ENCODE data around the gene EFCAB14. TPM values are rescaled to one million over a fixed set of nuclear protein-coding genes. Genes with fewer than 3 reads are reported as not detected.

EFCAB14 gene
- total RNA-seq, 1 donor from 2014 or later, result 67.3 TPM

DNA sequence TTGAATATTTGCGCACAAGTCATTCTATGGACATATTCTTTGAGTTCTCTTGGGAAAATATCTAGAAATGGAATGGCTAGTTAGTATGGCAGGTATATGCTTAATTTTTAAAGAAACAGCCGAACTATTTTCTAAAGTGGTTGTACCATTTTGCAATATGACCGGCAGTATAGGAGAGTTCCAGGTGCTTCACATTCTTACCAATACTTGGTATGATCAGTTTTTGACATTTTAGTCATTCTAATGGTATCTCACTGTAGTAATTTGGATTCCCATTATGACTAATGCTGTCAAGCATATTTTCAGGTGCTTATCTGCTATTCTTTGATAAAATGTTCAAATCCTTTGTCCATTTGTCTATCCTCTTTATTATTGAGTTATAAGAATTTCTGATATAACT is 71.3 kb downstream of the EFCAB14 start:
- Histone ChIP-seq H3K27me3 (no peaks in the 10 kb centered on the region), H3K4me3 (no peak overlapping the region), H3K4me1 (peaks cover 11% of the 10 kb centered on the region), H3K9me3 (no peaks in the 10 kb centered on the region), H3K27ac (no peak overlapping the region), H3K36me3 (peaks cover 0 to 27% of the 10 kb centered on the region in 2 donors)
- intact Hi-C loops (cut with DNase I), result no loop called here
- no peak for DNase-seq (ENCODE audit: extremely low spot score in 2 of 2)
- no peak for TF ChIP-seq POLR2A (IDR thresholded peaks at IDR 0.05)
- TF ChIP-seq POLR2AphosphoS5 (IDR thresholded peaks at IDR 0.05; ENCODE audit: insufficient read depth in 1 of 2, low read depth in 1 of 2), result no peak
- no peak for TF ChIP-seq CTCF (IDR thresholded peaks at IDR 0.05)

DNA sequence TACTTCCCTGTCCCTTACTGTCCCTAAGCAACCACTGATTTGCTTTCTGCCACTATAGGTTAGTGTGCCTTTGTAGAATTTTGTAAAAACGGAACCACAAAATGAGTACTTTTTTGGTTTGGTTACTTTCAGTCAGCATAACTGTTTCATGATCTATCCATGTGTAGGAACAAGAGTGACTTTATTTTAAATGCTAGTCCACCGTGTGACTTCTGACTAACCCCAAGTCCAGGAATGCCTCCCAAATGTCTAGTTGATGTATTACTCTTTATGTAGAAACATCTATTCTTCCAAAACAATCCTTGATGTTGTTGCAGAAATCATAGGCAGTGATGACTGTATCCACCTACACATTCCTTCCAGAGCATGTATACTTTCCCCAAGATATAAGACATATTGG is 72.1 kb downstream of the EFCAB14 start:
- no peaks in the 10 kb centered on the region for H3K27me3 ChIP-seq
- no peak overlapping the region for H3K4me3 ChIP-seq
- intact Hi-C loops (cut with DNase I), result no loop called here
- H3K9me3 ChIP-seq, result no peaks in the 10 kb centered on the region
- no peak for DNase-seq (ENCODE audit: extremely low spot score in 2 of 2)
- TF ChIP-seq POLR2AphosphoS5 (IDR thresholded peaks at IDR 0.05; ENCODE audit: insufficient read depth in 1 of 2, low read depth in 1 of 2), result no peak
- no peak for TF ChIP-seq POLR2A (IDR thresholded peaks at IDR 0.05)
- no peak for TF ChIP-seq CTCF (IDR thresholded peaks at IDR 0.05)
- peaks cover 11% of the 10 kb centered on the region for H3K4me1 ChIP-seq
- peaks cover 0 to 31% of the 10 kb centered on the region in 2 donors for H3K36me3 ChIP-seq
- no peak overlapping the region for H3K27ac ChIP-seq

GRCh38 chr1:46646331-46646730 is 72.6 kb downstream of the EFCAB14 start:
- peaks cover 0 to 31% of the 10 kb centered on the region in 2 donors for H3K36me3 ChIP-seq
- H3K9me3 ChIP-seq, result no peaks in the 10 kb centered on the region
- peaks cover 11% of the 10 kb centered on the region for H3K4me1 ChIP-seq
- no peak overlapping the region for H3K27ac ChIP-seq
- intact Hi-C loops (cut with DNase I), result no loop called here
- no peak for DNase-seq (ENCODE audit: extremely low spot score in 2 of 2)
- no peaks in the 10 kb centered on the region for H3K27me3 ChIP-seq
- H3K4me3 ChIP-seq, result no peak overlapping the region
- TF ChIP-seq CTCF (IDR thresholded peaks at IDR 0.05), result no peak
- no peak for TF ChIP-seq POLR2A (IDR thresholded peaks at IDR 0.05)
- no peak for TF ChIP-seq POLR2AphosphoS5 (IDR thresholded peaks at IDR 0.05; ENCODE audit: insufficient read depth in 1 of 2, low read depth in 1 of 2)

- Histone ChIP-seq H3K36me3 (peaks cover 0 to 31% of the 10 kb centered on the region in 2 donors), H3K4me1 (peaks cover 11% of the 10 kb centered on the region), H3K9me3 (no peaks in the 10 kb centered on the region), H3K27ac (no peak overlapping the region), H3K4me3 (no peak overlapping the region), H3K27me3 (no peaks in the 10 kb centered on the region)
- DNase-seq (ENCODE audit: extremely low spot score in 2 of 2), result no peak
- TF ChIP-seq CTCF (IDR thresholded peaks at IDR 0.05), result no peak
- no peak for TF ChIP-seq POLR2AphosphoS5 (IDR thresholded peaks at IDR 0.05; ENCODE audit: insufficient read depth in 1 of 2, low read depth in 1 of 2)
- no peak for TF ChIP-seq POLR2A (IDR thresholded peaks at IDR 0.05)
- intact Hi-C loops (cut with DNase I), result no loop called here
Observed at GRCh38 chr1:46645815-46646214, 73.1 kb downstream of the EFCAB14 start.

DNA sequence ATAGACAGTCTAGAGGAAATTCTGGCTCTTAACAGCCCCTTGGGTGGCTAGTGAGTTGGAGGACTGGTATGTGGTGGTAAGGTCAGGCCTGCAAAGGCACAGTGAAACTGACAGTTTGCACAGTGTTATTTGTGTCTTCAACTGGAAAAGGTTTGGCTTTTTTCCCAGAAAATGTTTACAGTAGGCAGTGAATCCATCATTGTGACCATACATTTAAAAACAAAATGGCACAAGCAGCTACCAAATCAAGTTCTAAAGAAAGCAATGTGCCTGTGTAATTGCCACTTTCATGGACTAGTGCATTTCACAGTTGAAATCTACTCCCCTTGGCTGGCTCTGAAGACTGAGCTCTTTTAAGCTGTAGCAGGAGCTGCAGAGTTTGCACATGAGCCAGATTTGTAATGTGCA is 75.5 kb downstream of the EFCAB14 start:
- TF ChIP-seq CTCF (IDR thresholded peaks at IDR 0.05), result no peak
- peak in 1 of 2 donors; percentile 33 for TF ChIP-seq POLR2AphosphoS5 (IDR thresholded peaks at IDR 0.05; ENCODE audit: insufficient read depth in 1 of 2, low read depth in 1 of 2)
- intact Hi-C loops (cut with DNase I), result no loop called here
- H3K4me1 ChIP-seq, result peaks cover 11% of the 10 kb centered on the region
- no peak overlapping the region for H3K27ac ChIP-seq
- no peaks in the 10 kb centered on the region for H3K9me3 ChIP-seq
- H3K27me3 ChIP-seq, result no peaks in the 10 kb centered on the region
- DNase-seq (ENCODE audit: extremely low spot score in 2 of 2), result no peak
- peaks cover 0 to 15% of the 10 kb centered on the region in 2 donors for H3K36me3 ChIP-seq
- H3K4me3 ChIP-seq, result no peak overlapping the region
